HCT116 (cell line): ENCODE measurements around the gene MAPKAPK3. TPM values are rescaled to one million over a fixed set of nuclear protein-coding genes. Genes with fewer than 3 reads are reported as not detected.

Experiments
- ATAC-seq: fragments of 200-7000 bp; cut with Tn5 transposase; 2 replicates; pipeline ENCODE4 v1.9.1; 2020; ENCODE audit warnings: mild to moderate bottlenecking, moderate library complexity
- BruUV-seq: library from RNA; stranded (reverse); fragments of 400-500 nt; replicated peaks from 2 replicates; lab custom pipeline; 2021; lab: Mats Ljungman, UMichigan
- CTCF ChIA-PET: fragments of 300-600 bp; sonication (Branson Sonifier 250); formaldehyde crosslinking; loops from one replicate; lab custom pipeline; 2021; ENCODE audit warnings: antibody characterized with exemption; lab: Charles Lee
- POLR2A ChIA-PET: fragments of 300-600, 350-600 bp; sonication (Branson Sonifier 250); formaldehyde crosslinking; loops from one replicate; lab custom pipeline; 2021; ENCODE audit warnings: antibody characterized with exemption; lab: Charles Lee
- RAD21 ChIA-PET, 2 experiments: fragments of 300-600 bp; sonication (Branson Sonifier 250); formaldehyde crosslinking; loops; one replicate each; lab custom pipeline; 2023; ENCODE audit warnings: low total read pairs in 2 of 2; ENCODE audit not compliant: uncharacterized antibody in 2 of 2, unreplicated experiment in 2 of 2, low non-redundant PET in 1 of 2; lab: Charles Lee
- DNase-seq: peaks from one replicate; pipeline ENCODE4 v3.0.0-alpha.2; 2010; ENCODE audit warnings: low read depth, low spot score
- H2AFZ ChIP-seq: fragments of 200-600 bp; shearing (Covaris generic), sonication (generic); 2 replicates; pipeline ENCODE4 v1.6.1; 2017; ENCODE audit warnings: low read depth, mixed run types, mixed read lengths, antibody characterized with exemption, low read length; ENCODE audit not compliant: poor library complexity, severe bottlenecking
- H3K27ac ChIP-seq: 2 replicates; pipeline ENCODE4 v1.5.1; 2012; ENCODE audit warnings: low read depth, low read length
- H3K27me3 ChIP-seq: fragments of 200-600 bp; sonication (generic); 2 replicates; pipeline ENCODE4 v1.6.1; 2016; ENCODE audit warnings: mixed run types, low read length, mixed read lengths; ENCODE audit not compliant: insufficient read depth
- H3K36me3 ChIP-seq, 2 experiments: fragments of 200-500 bp in 1 of 2; fragments of 200-600 bp in 1 of 2; sonication (Bioruptor generic) in 1 of 2; sonication (generic) in 1 of 2; 2 replicates each; pipeline versions ENCODE4 v1.5.1 to v1.6.1; 2014 to 2016; ENCODE audit warnings: low read length in 2 of 2, inconsistent platforms in 1 of 2, mixed read lengths in 1 of 2, mixed run types in 1 of 2; ENCODE audit not compliant: insufficient read depth in 2 of 2, control insufficient read depth in 1 of 2
- H3K4me1 ChIP-seq, 2 experiments: fragments of 200-600 bp in 1 of 2; sonication (generic) in 1 of 2; 2 replicates each; pipeline versions ENCODE4 v1.5.1 to v1.6.1; 2012 to 2017; ENCODE audit warnings: low read length in 2 of 2, inconsistent platforms in 1 of 2, mild to moderate bottlenecking in 1 of 2, mixed read lengths in 1 of 2, mixed run types in 1 of 2, moderate library complexity in 1 of 2; ENCODE audit not compliant: insufficient read depth in 2 of 2, control insufficient read depth in 1 of 2
- H3K4me2 ChIP-seq: fragments of 200-600 bp; sonication (generic); 2 replicates; pipeline ENCODE4 v1.6.1; 2017; ENCODE audit warnings: mixed run types, low read length, mixed read lengths
- H3K4me3 ChIP-seq, 2 experiments: fragments of 200-600 bp in 1 of 2; sonication (generic) in 1 of 2; replicated peaks in 1 of 2; 2 replicates each; pipeline ENCODE4 v1.5.1; 2011 to 2016; ENCODE audit warnings: low read length in 2 of 2, control low read depth in 1 of 2, low read depth in 1 of 2, mild to moderate bottlenecking in 1 of 2, mixed read lengths in 1 of 2, mixed run types in 1 of 2
- H3K79me2 ChIP-seq: fragments of 200-600 bp; sonication (generic); 2 replicates; pipeline ENCODE4 v1.6.1; 2017; ENCODE audit warnings: mild to moderate bottlenecking, mixed run types, low read length, moderate library complexity, mixed read lengths; ENCODE audit not compliant: insufficient read depth
- H3K9ac ChIP-seq: fragments of 200-600 bp; sonication (generic); 2 replicates; pipeline ENCODE4 v1.6.1; 2016; ENCODE audit warnings: low read length, mixed read lengths
- H3K9me2 ChIP-seq: fragments of 200-600 bp; sonication (generic), shearing (Covaris generic); 2 replicates; pipeline ENCODE4 v1.6.1; 2017; ENCODE audit warnings: mixed run types, mild to moderate bottlenecking, moderate library complexity; ENCODE audit not compliant: insufficient read depth
- H3K9me3 ChIP-seq, 2 experiments: fragments of 200-500 bp in 1 of 2; fragments of 200-600 bp in 1 of 2; sonication (Bioruptor generic) in 1 of 2; sonication (generic) in 1 of 2; 2 replicates each; pipeline ENCODE4 v1.6.1; 2014 to 2017; ENCODE audit warnings: low read length in 2 of 2, mixed read lengths in 2 of 2, inconsistent platforms in 1 of 2, low read depth in 1 of 2, mild to moderate bottlenecking in 1 of 2, mixed run types in 1 of 2, moderate library complexity in 1 of 2; ENCODE audit not compliant: control insufficient read depth in 1 of 2, insufficient read depth in 1 of 2
- H4K20me1 ChIP-seq: fragments of 200-600 bp; sonication (generic), shearing (Covaris generic); 2 replicates; pipeline ENCODE4 v1.6.1; 2017; ENCODE audit warnings: mixed run types, mild to moderate bottlenecking, moderate library complexity; ENCODE audit not compliant: insufficient read depth
- ATF3 ChIP-seq: IDR thresholded peaks from 2 replicates; pipeline ENCODE4 v1.6.1; 2012
- CEBPB ChIP-seq: IDR thresholded peaks from 2 replicates; pipeline ENCODE4 v1.6.1; 2012; ENCODE audit warnings: low read depth
- EGR1 ChIP-seq: IDR thresholded peaks from 2 replicates; pipeline ENCODE4 v1.6.1; 2012; ENCODE audit warnings: low read depth
- EZH2 ChIP-seq: fragments of 200-600 bp; sonication (generic); IDR thresholded peaks from 2 replicates; pipeline ENCODE4 v1.6.1; 2017; ENCODE audit warnings: antibody characterized with exemption, mixed run types
- EZH2phosphoT487 ChIP-seq: fragments of 200-600 bp; IDR thresholded peaks from 2 replicates; pipeline ENCODE4 v1.6.1; 2018; ENCODE audit warnings: antibody characterized with exemption, borderline replicate concordance
- POLR2AphosphoS5 ChIP-seq: IDR thresholded peaks from 2 replicates; pipeline ENCODE4 v1.6.1; 2011; ENCODE audit warnings: mild to moderate bottlenecking, low read depth, low read length, moderate library complexity
- SRF ChIP-seq: IDR thresholded peaks from 2 replicates; pipeline ENCODE4 v1.6.1; 2012; ENCODE audit warnings: low read depth
- YY1 ChIP-seq: IDR thresholded peaks from 2 replicates; pipeline ENCODE4 v1.6.1; 2011; ENCODE audit warnings: low read length, low read depth, moderate library complexity, mild to moderate bottlenecking; ENCODE audit not compliant: insufficient replicate concordance; ENCODE audit errors: extremely low read depth
- intact Hi-C: fragments of 100-400 bp; cut with micrococcal nuclease; formaldehyde crosslinking; loops from 2 replicates; pipeline ENCODE4 v1.10.0; 2022
- total RNA-seq: library from RNA; stranded (reverse); gene quantifications from one replicate; pipeline ENCODE4 v1.2.1, GENCODE V29; 2021; ENCODE audit not compliant: unreplicated experiment

Gene MAPKAPK3
- total RNA-seq, 1 experiment from 2014 or later: 87.3 TPM

GRCh38 chr3:50572801-50573371 lies 44.1 kb upstream of the MAPKAPK3 start:
- H3K79me2 ChIP-seq: peaks cover 9% of the 10 kb centered on the region; the same call in 1 of the 2 replicates
- no peak overlapping the region for H2AFZ ChIP-seq
- no peak overlapping the region for H3K4me3 ChIP-seq
- H3K9me3 ChIP-seq: no peaks in the 10 kb centered on the region
- no peak overlapping the region for H3K9ac ChIP-seq
- RAD21 ChIA-PET: interaction anchor here (0.9 to 1.6 kb wide), 2 partner anchors 20 to 39 kb away, joined by 3 to 5 read pairs; partner anchors contain the start of gene CISH (in 1 of the 2)
- no peak overlapping the region for H3K27ac ChIP-seq
- DNase-seq (no peak), ATAC-seq (no peak)
- no peaks in the 10 kb centered on the region for H3K27me3 ChIP-seq
- BruUV-seq: no TSS peak
- H3K9me2 ChIP-seq: no peaks in the 10 kb centered on the region
- H3K4me2 ChIP-seq: no peak overlapping the region
- CTCF ChIA-PET: interaction anchor here (1.0 to 1.1 kb wide), 2 partner anchors 19 to 39 kb away, joined by 3 to 7 read pairs; partner anchors contain the start of gene CISH
- POLR2A ChIA-PET: interaction anchor here (0.8 kb wide), 1 partner anchor 39 kb away, joined by 3 read pairs; the partner anchor contains the start of gene CISH
- peaks cover 9 to 26% of the 10 kb centered on the region in 2 experiments for H3K4me1 ChIP-seq
- no peak for TF ChIP-seq EZH2phosphoT487
- no peak for TF ChIP-seq CEBPB
- TF ChIP-seq EGR1: no peak
- TF ChIP-seq EZH2: no peak
- TF ChIP-seq SRF: no peak
- no peak for TF ChIP-seq POLR2AphosphoS5
- no peak for TF ChIP-seq ATF3
- no peak for TF ChIP-seq YY1
- intact Hi-C loops: loop anchor here (1.0 to 5.0 kb wide), 3 partner anchors 28 to 814 kb away; partner anchors contain the start of gene MANF
- no peaks in the 10 kb centered on the region; a peak in 1 of 4 replicates for H3K36me3 ChIP-seq
- no peaks in the 10 kb centered on the region for H4K20me1 ChIP-seq
